ENCODE results near the gene STIMATE. TPM values are rescaled to one million over a fixed set of nuclear protein-coding genes. Genes with fewer than 3 reads are reported as not detected.

The STIMATE gene
- polyA plus RNA-seq, 1 of the 3 experiments (the other 2 are of a cell fraction), result 9.3 TPM

- TF ChIP-seq EZH2phosphoT487 (IDR thresholded peaks at IDR 0.05; ENCODE audit: borderline replicate concordance, low read depth), result no peak
- no peak for TF ChIP-seq IRF3 (IDR thresholded peaks at IDR 0.05; ENCODE audit: low read depth, low read length)
- no peak for TF ChIP-seq MXI1 (IDR thresholded peaks at IDR 0.05; ENCODE audit: low read depth, low read length)
- no peak for TF ChIP-seq TEAD4 (IDR thresholded peaks at IDR 0.05; ENCODE audit: borderline replicate concordance, insufficient read depth)
- no peak for TF ChIP-seq JUND (IDR thresholded peaks at IDR 0.05)
- TF ChIP-seq POLR2AphosphoS5 (IDR thresholded peaks at IDR 0.05; ENCODE audit: low read depth, low read length), result no peak
These were observed 108.2 kb downstream of the STIMATE start (continued) for GRCh38 chr3:52788890-52789745.

GRCh38 chr3:52787672-52788625, 109.4 kb downstream of the STIMATE start:
- Histone ChIP-seq H3K36me3 (replicated peaks in 1 of 2; ENCODE audit: control insufficient read depth in 1 of 2, insufficient read depth in 2 of 2, low read length in 1 of 2) (no peaks in the 10 kb centered on the region), H3K4me2 (no peak overlapping the region), H3F3A (replicated peaks; ENCODE audit: insufficient read depth) (no peaks in the 10 kb centered on the region), H3K4me1 (ENCODE audit: control insufficient read depth in 1 of 2, insufficient read depth in 2 of 2, low read depth in 1 of 2, low read length in 1 of 2) (peaks cover 0 to 2% of the 10 kb centered on the region in 2 experiments; a peak in 1 of 4 replicates), H3K4me3 (ENCODE audit: low read depth in 2 of 2, low read length in 1 of 2) (no peak overlapping the region), H3K9ac (no peak overlapping the region), H3K9me2 (no peaks in the 10 kb centered on the region), H3K9me3 (no peaks in the 10 kb centered on the region), H3K27me3 (ENCODE audit: insufficient read depth) (no peaks in the 10 kb centered on the region), H2AFZ (ENCODE audit: low read depth) (no peak overlapping the region), H4K20me1 (ENCODE audit: insufficient read depth) (no peaks in the 10 kb centered on the region), H3K27ac (ENCODE audit: low read depth in 2 of 2, low read length in 1 of 2) (no peak overlapping the region), H3K79me2 (ENCODE audit: insufficient read depth) (no peaks in the 10 kb centered on the region)
- no peak for TF ChIP-seq TCF12 (IDR thresholded peaks at IDR 0.05)
- no peak for TF ChIP-seq ZBTB33 (IDR thresholded peaks at IDR 0.05; ENCODE audit: borderline replicate concordance, low read depth)
- TF ChIP-seq TAF1 (IDR thresholded peaks at IDR 0.05; ENCODE audit: borderline replicate concordance, low read depth, low read length), result no peak
- no peak for TF ChIP-seq MXI1 (IDR thresholded peaks at IDR 0.05; ENCODE audit: low read depth, low read length)
- TF ChIP-seq RAD21 (IDR thresholded peaks at IDR 0.05; ENCODE audit: low read length), result no peak
- TF ChIP-seq USF1 (IDR thresholded peaks at IDR 0.05; ENCODE audit: borderline replicate concordance, low read depth), result no peak
- no peak for TF ChIP-seq MAX (IDR thresholded peaks at IDR 0.05; ENCODE audit: low read depth)
- TF ChIP-seq FOSL2 (IDR thresholded peaks at IDR 0.05; ENCODE audit: borderline replicate concordance, low read depth), result no peak
- no peak for TF ChIP-seq POLR2AphosphoS5 (IDR thresholded peaks at IDR 0.05; ENCODE audit: low read depth, low read length)
- no peak for TF ChIP-seq PBX3 (IDR thresholded peaks at IDR 0.05)
- no peak for TF ChIP-seq YY1 (IDR thresholded peaks at IDR 0.05; ENCODE audit: low read depth)
- no peak for TF ChIP-seq REST (IDR thresholded peaks at IDR 0.05; ENCODE audit: low read depth, low read length)
- TF ChIP-seq GATA2 (CRISPR knock-in tag; IDR thresholded peaks at IDR 0.05), result no peak
- no peak for TF ChIP-seq NRF1 (IDR thresholded peaks at IDR 0.05; ENCODE audit: low read depth, low read length)
- no peak for TF ChIP-seq GABPA (IDR thresholded peaks at IDR 0.05; ENCODE audit: low read depth)
- no peak for TF ChIP-seq TEAD4 (IDR thresholded peaks at IDR 0.05; ENCODE audit: borderline replicate concordance, insufficient read depth)
- CTCF ChIA-PET, result interaction anchor here (1.5 kb wide), 1 partner anchor 23 kb away, joined by 3 read pairs; no protein-coding TSS in a partner anchor
- WGBS (ENCODE audit: low lambda C conversion rate), result 68% methylated on average over 13 of the region's 17 CpGs
- no peak for DNase-seq
- POLR2A ChIA-PET, result no interaction called here
